B cell (primary cell): Measurements from ENCODE around the gene MYB. TPM values are rescaled to one million over a fixed set of nuclear protein-coding genes. Genes with fewer than 3 reads are reported as not detected.
A peak's percentile ranks its signal among the peaks of the same experiment; 100 is the strongest.

Experiments
- ATAC-seq: fragments of 200-7000 bp; cut with Tn5 transposase; one replicate; pipeline ENCODE4 v1.10.0; 2021; ENCODE audit warnings: low read depth, mild to moderate bottlenecking, moderate number of reproducible peaks, moderate library complexity
- CTCF ChIA-PET: fragments of 350-600 bp; sonication (Branson Sonifier 250); formaldehyde crosslinking; loops from one replicate; lab custom pipeline; 2021; ENCODE audit warnings: antibody characterized with exemption, inconsistent platforms; lab: Charles Lee
- POLR2A ChIA-PET: fragments of 350-600 bp; sonication (Branson Sonifier 250); formaldehyde crosslinking; loops from one replicate; lab custom pipeline; 2021; ENCODE audit warnings: antibody characterized with exemption; lab: Charles Lee
- DNase-seq: peaks from one replicate; pipeline ENCODE4 v3.0.0; 2013
- H2AFZ ChIP-seq: 2 replicates; pipeline ENCODE4 v1.6.1; 2012; ENCODE audit warnings: mild to moderate bottlenecking, low read depth, low read length; ENCODE audit not compliant: insufficient read depth, poor library complexity, severe bottlenecking
- H3K27ac ChIP-seq, 2 donors: 1 replicate in 1 of 2; 2 replicates in 1 of 2; pipeline ENCODE4 v1.5.1; 2012 to 2013; ENCODE audit warnings: low read length in 2 of 2, mild to moderate bottlenecking in 2 of 2, moderate library complexity in 1 of 2
- H3K27me3 ChIP-seq, 4 experiments: fragments of 200-600 bp in 1 of 4; sonication (generic) in 1 of 4; replicated peaks in 1 of 4; 1 replicate in 2 of 4; 2 replicates in 2 of 4; pipeline versions ENCODE4 v1.6.1 to v1.7.0; 2013 to 2016; ENCODE audit warnings: low read length in 3 of 4, mild to moderate bottlenecking in 2 of 4, mixed read lengths in 1 of 4, moderate library complexity in 1 of 4; ENCODE audit not compliant: insufficient read depth in 4 of 4, control insufficient read depth in 3 of 4; ENCODE audit errors: control extremely low read depth in 1 of 4
- H3K36me3 ChIP-seq, 2 experiments: replicated peaks in 1 of 2; 1 replicate in 1 of 2; 2 replicates in 1 of 2; pipeline versions ENCODE4 v1.6.1 to v1.7.1; 2013; ENCODE audit warnings: low read length in 1 of 2; ENCODE audit not compliant: insufficient read depth in 2 of 2, control insufficient read depth in 1 of 2; ENCODE audit errors: control extremely low read depth in 1 of 2, extremely low read depth in 1 of 2
- H3K4me1 ChIP-seq, 2 donors: fragments of 200-600 bp in 1 of 2; sonication (generic) in 1 of 2; 1 replicate in 1 of 2; 2 replicates in 1 of 2; pipeline versions ENCODE4 v1.5.1 to v1.6.1; 2013 to 2017; ENCODE audit warnings: low read length in 2 of 2; ENCODE audit not compliant: control insufficient read depth in 2 of 2, insufficient read depth in 2 of 2
- H3K4me2 ChIP-seq: replicated peaks from 2 replicates; pipeline ENCODE3; 2012; ENCODE audit warnings: mild to moderate bottlenecking, low read depth, low read length; ENCODE audit not compliant: poor library complexity, severe bottlenecking
- H3K4me3 ChIP-seq, 5 experiments: fragments of 200-600 bp in 1 of 5; sonication (generic) in 1 of 5; 1 replicate in 3 of 5; 2 replicates in 2 of 5; pipeline versions ENCODE4 v1.5.1 to v1.7.0; 2011 to 2016; ENCODE audit warnings: low read length in 4 of 5, mild to moderate bottlenecking in 4 of 5, low read depth in 2 of 5, control low read depth in 1 of 5, moderate library complexity in 1 of 5; ENCODE audit not compliant: insufficient read depth in 1 of 5; ENCODE audit errors: control extremely low read depth in 1 of 5, extremely low read depth in 1 of 5
- H3K79me2 ChIP-seq: fragments of 200-600 bp; sonication (generic); one replicate; pipeline ENCODE4 v1.6.0; 2016; ENCODE audit warnings: low read length; ENCODE audit not compliant: control insufficient read depth, insufficient read depth
- H3K9ac ChIP-seq: fragments of 200-600 bp; sonication (generic); 2 replicates; pipeline ENCODE4 v1.6.1; 2017; ENCODE audit warnings: mild to moderate bottlenecking, low read length, moderate library complexity
- H3K9me3 ChIP-seq, 3 donors: one replicate each; pipeline versions ENCODE4 v1.6.1 to v1.7.1; 2013; ENCODE audit warnings: low read length in 2 of 3; ENCODE audit not compliant: control insufficient read depth in 2 of 3, insufficient read depth in 1 of 3; ENCODE audit errors: control extremely low read depth in 1 of 3
- H4K20me1 ChIP-seq: 2 replicates; pipeline ENCODE4 v1.6.0; 2012; ENCODE audit warnings: mild to moderate bottlenecking, low read length; ENCODE audit not compliant: insufficient read depth, control insufficient read depth, poor library complexity, severe bottlenecking
- H3K27ac Mint-ChIP-seq: one replicate; pipeline ENCODE4 v1.8.0; 2021; ENCODE audit warnings: mixed read lengths
- H3K27me3 Mint-ChIP-seq: one replicate; pipeline ENCODE4 v1.8.0; 2021; ENCODE audit warnings: mixed read lengths
- H3K4me1 Mint-ChIP-seq: one replicate; pipeline ENCODE4 v1.8.0; 2021; ENCODE audit warnings: mixed read lengths
- H3K4me3 Mint-ChIP-seq: one replicate; pipeline ENCODE4 v1.8.0; 2021; ENCODE audit warnings: mixed read lengths
- H3K9me3 Mint-ChIP-seq: one replicate; pipeline ENCODE4 v1.8.0; 2022; ENCODE audit warnings: mixed read lengths; ENCODE audit not compliant: insufficient read depth
- EZH2 ChIP-seq: IDR thresholded peaks from 2 replicates; pipeline ENCODE4 v1.6.1; 2012; ENCODE audit warnings: borderline replicate concordance, low read depth, mild to moderate bottlenecking, moderate library complexity, low read length; ENCODE audit not compliant: insufficient read depth, poor library complexity, severe bottlenecking
- WGBS: methylation state at CpG from one replicate; pipeline ENCODE4 v1.1.5; 2013; ENCODE audit warnings: missing lambda C conversion rate; ENCODE audit not compliant: insufficient coverage; 5-methylcytosine and 5-hydroxymethylcytosine counted together
- intact Hi-C: fragments of 100-400 bp; cut with micrococcal nuclease; formaldehyde crosslinking; loops from one replicate; pipeline ENCODE4 v1.10.0; 2022
- polyA plus RNA-seq: library from polyadenylated mRNA; depleted of rRNA; stranded (reverse); fragments of >200 nt; gene quantifications from 2 replicates; pipeline ENCODE4 v1.2.3, GENCODE V29; 2012
- total RNA-seq, 2 donors: library from RNA; stranded (reverse); fragments of 120-200 nt in 1 of 2; gene quantifications; 1 replicate in 1 of 2; 2 replicates in 1 of 2; pipeline versions ENCODE4 v1.2.3 to v1.2.4, GENCODE V29; 2013 to 2022
- TF ChIP-seq, protein P1 (sequence below): fragments of 200-600 bp; IDR thresholded peaks from one replicate; pipeline ENCODE4 v1.8.0; 2022; ENCODE audit warnings: antibody characterized with exemption, mild to moderate bottlenecking

Gene MYB
- total and polyA plus RNA-seq, 2 donors (not counting 1 experiment from before 2014, with no cell fraction given): 0.46 to 1.4 TPM

DNA sequence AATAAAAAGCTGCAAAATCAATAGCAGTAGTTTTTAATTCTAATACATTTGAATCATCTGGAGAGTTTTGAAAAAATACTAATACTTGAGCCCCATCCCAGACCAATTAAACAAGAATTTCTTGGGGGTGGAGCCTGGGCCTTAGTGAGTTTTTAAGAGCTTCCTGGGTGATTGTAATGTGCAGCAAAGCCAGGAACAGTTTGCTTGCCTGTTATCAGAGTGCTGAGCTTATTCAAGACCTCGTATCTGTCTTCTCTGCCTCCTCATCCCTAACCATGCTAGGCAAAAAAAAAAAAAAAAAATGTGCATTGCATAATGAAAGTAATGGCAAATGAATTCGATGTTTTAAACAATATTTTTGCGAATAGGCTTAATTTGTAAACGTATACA is 36.4 kb upstream of the MYB start:
- Histone ChIP-seq H3K4me1 (peaks cover 14 to 25% of the 10 kb centered on the region in 2 donors), H3K9ac (no peak overlapping the region), H4K20me1 (no peaks in the 10 kb centered on the region), H2AFZ (peak overlapping the region; percentile 50), H3K9me3 (no peaks in the 10 kb centered on the region), H3K4me3 (no peak overlapping the region), H3K36me3 (no peaks in the 10 kb centered on the region), H3K4me2 (peak overlapping the region; percentile 61), H3K27me3 (no peaks in the 10 kb centered on the region), H3K79me2 (no peaks in the 10 kb centered on the region), H3K27ac (no peak overlapping the region)
- Mint-ChIP-seq H3K27me3 (no peaks in the 10 kb centered on the region), H3K4me3 (no peak overlapping the region), H3K4me1 (peaks cover 39% of the 10 kb centered on the region), H3K27ac (no peak overlapping the region), H3K9me3 (no peaks in the 10 kb centered on the region)
- DNase-seq: no peak
- TF ChIP-seq, protein P1, sequence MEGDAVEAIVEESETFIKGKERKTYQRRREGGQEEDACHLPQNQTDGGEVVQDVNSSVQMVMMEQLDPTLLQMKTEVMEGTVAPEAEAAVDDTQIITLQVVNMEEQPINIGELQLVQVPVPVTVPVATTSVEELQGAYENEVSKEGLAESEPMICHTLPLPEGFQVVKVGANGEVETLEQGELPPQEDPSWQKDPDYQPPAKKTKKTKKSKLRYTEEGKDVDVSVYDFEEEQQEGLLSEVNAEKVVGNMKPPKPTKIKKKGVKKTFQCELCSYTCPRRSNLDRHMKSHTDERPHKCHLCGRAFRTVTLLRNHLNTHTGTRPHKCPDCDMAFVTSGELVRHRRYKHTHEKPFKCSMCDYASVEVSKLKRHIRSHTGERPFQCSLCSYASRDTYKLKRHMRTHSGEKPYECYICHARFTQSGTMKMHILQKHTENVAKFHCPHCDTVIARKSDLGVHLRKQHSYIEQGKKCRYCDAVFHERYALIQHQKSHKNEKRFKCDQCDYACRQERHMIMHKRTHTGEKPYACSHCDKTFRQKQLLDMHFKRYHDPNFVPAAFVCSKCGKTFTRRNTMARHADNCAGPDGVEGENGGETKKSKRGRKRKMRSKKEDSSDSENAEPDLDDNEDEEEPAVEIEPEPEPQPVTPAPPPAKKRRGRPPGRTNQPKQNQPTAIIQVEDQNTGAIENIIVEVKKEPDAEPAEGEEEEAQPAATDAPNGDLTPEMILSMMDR: no peak
- TF ChIP-seq EZH2: no peak
- intact Hi-C loops: loop anchor here (1.0 kb wide), 2 partner anchors 39 to 295 kb away; no protein-coding TSS in a partner anchor
- ChIA-PET POLR2A (no interaction called here), CTCF (interaction anchor here (0.7 to 3.0 kb wide), 22 partner anchors 9 to 1778 kb away, joined by 3 to 34 read pairs (median 4); partner anchors contain the start of genes HBS1L and MYB)
- ATAC-seq: no peak
- WGBS: no CpG with 5 or more reads among the region's 4 CpGs

GRCh38 chr6:135145063-135145800 is 35.9 kb upstream of the MYB start:
- peaks cover 14 to 25% of the 10 kb centered on the region in 2 donors for H3K4me1 ChIP-seq
- Mint-ChIP-seq H3K27ac (no peak overlapping the region), H3K9me3 (no peaks in the 10 kb centered on the region), H3K4me3 (peak overlapping the region; percentile 58), H3K27me3 (no peaks in the 10 kb centered on the region), H3K4me1 (peaks cover 39% of the 10 kb centered on the region)
- H3K9me3 ChIP-seq: no peaks in the 10 kb centered on the region
- H3K9ac ChIP-seq: peak overlapping the region; percentile 48
- DNase-seq (peak; percentile 48), ATAC-seq (peak; percentile 53)
- H3K4me2 ChIP-seq: peak overlapping the region; percentile 61
- H2AFZ ChIP-seq: peak overlapping the region; percentile 55
- intact Hi-C loops: loop anchor here (1.0 kb wide), 2 partner anchors 38 to 294 kb away; no protein-coding TSS in a partner anchor
- 22% methylated on average over 1 of the region's 2 CpGs for WGBS
- CTCF ChIA-PET: interaction anchor here (0.6 to 3.0 kb wide), 22 partner anchors 9 to 1777 kb away, joined by 3 to 34 read pairs (median 4); partner anchors contain the start of genes HBS1L and MYB
- H3K27me3 ChIP-seq: no peaks in the 10 kb centered on the region
- POLR2A ChIA-PET: no interaction called here
- no peak overlapping the region for H3K27ac ChIP-seq
- no peaks in the 10 kb centered on the region for H3K36me3 ChIP-seq
- no peaks in the 10 kb centered on the region for H4K20me1 ChIP-seq
- no peak for TF ChIP-seq EZH2
- TF ChIP-seq, protein P1: peak; percentile 78
- H3K4me3 ChIP-seq: peak overlapping the region in 3 of 5 experiments; percentile 20 to 37 (median 25)
- no peaks in the 10 kb centered on the region for H3K79me2 ChIP-seq
